Activated T-cell treated with anti-CD3 and anti-CD28 coated beads for 24 hours (primary cell): ENCODE measurements around the gene SCAI.
"Not testable (repeated sequence)": the region's sequence is repeated elsewhere in the genome, so short reads cannot be mapped to it uniquely, and the experiment has no call there.

ENCODE experiments used
- DNase-seq: peaks from one replicate; pipeline ENCODE4 v3.0.0-alpha.2; 2020; ENCODE audit warnings: low read depth

Gene SCAI

GRCh38 chr9:125028041-125028440 lies 115.3 kb downstream of the SCAI start:
- no peak for DNase-seq

GRCh38 chr9:125024917-125025316 lies 118.4 kb downstream of the SCAI start:
- no peak for DNase-seq

- no peak for DNase-seq
These were observed 122.3 kb downstream of the SCAI start for GRCh38 chr9:125021069-125021468.

- not testable (repeated sequence) for DNase-seq
These were observed 127.7 kb downstream of the SCAI start for GRCh38 chr9:125015655-125016054.

GRCh38 chr9:125012013-125012412 lies 131.3 kb downstream of the SCAI start:
- not testable (repeated sequence) for DNase-seq

- no peak for DNase-seq
These were observed 134.7 kb downstream of the SCAI start for GRCh38 chr9:125008599-125008998.

- DNase-seq = no peak
These were observed 140.0 kb downstream of the SCAI start for GRCh38 chr9:125003332-125003731.

- DNase-seq = no peak
These were observed 159.6 kb downstream of the SCAI start for GRCh38 chr9:124983698-124984097.

GRCh38 chr9:124980431-124980830 lies 162.9 kb downstream of the SCAI start:
- no peak for DNase-seq

- DNase-seq = no peak
These were observed 168.2 kb downstream of the SCAI start for GRCh38 chr9:124975131-124975530.

- no peak for DNase-seq
These were observed 169.5 kb downstream of the SCAI start for GRCh38 chr9:124973807-124974206.

- no peak for DNase-seq
These were observed 171.0 kb downstream of the SCAI start for GRCh38 chr9:124972241-124972770.

GRCh38 chr9:124969401-124969800 lies 173.9 kb downstream of the SCAI start:
- no peak for DNase-seq

- no peak for DNase-seq
These were observed 175.1 kb downstream of the SCAI start for GRCh38 chr9:124968238-124968637.

- not testable (repeated sequence) for DNase-seq
These were observed 177.4 kb downstream of the SCAI start for GRCh38 chr9:124965775-124966568.

GRCh38 chr9:124964604-124965003 lies 178.7 kb downstream of the SCAI start:
- DNase-seq = no peak

GRCh38 chr9:124964056-124964455 lies 179.3 kb downstream of the SCAI start:
- no peak for DNase-seq

- DNase-seq = no peak
These were observed 182.9 kb downstream of the SCAI start for GRCh38 chr9:124960409-124960752.

GRCh38 chr9:124959671-124960408 lies 183.5 kb downstream of the SCAI start:
- not testable (repeated sequence) for DNase-seq

GRCh38 chr9:124954255-124954654 lies 189.1 kb downstream of the SCAI start:
- DNase-seq = no peak

GRCh38 chr9:124950050-124950718 lies 193.1 kb downstream of the SCAI start:
- no peak for DNase-seq

- no peak for DNase-seq
These were observed 193.9 kb downstream of the SCAI start for GRCh38 chr9:124949387-124949786.
